NCI-H2171 treated with DMSO at 0.1 percent for 48 hours (cell line): ENCODE results near the gene RNF144B.
A peak's percentile ranks its signal among the peaks of the same experiment; 100 is the strongest.
"Not testable (repeated sequence)": the region's sequence is repeated elsewhere in the genome, so short reads cannot be mapped to it uniquely, and the experiment has no call there.

ENCODE experiments used
- DNase-seq: peaks from one replicate; lab custom pipeline; 2025; lab: John Stamatoyannopoulos, UW

The RNF144B gene

DNA sequence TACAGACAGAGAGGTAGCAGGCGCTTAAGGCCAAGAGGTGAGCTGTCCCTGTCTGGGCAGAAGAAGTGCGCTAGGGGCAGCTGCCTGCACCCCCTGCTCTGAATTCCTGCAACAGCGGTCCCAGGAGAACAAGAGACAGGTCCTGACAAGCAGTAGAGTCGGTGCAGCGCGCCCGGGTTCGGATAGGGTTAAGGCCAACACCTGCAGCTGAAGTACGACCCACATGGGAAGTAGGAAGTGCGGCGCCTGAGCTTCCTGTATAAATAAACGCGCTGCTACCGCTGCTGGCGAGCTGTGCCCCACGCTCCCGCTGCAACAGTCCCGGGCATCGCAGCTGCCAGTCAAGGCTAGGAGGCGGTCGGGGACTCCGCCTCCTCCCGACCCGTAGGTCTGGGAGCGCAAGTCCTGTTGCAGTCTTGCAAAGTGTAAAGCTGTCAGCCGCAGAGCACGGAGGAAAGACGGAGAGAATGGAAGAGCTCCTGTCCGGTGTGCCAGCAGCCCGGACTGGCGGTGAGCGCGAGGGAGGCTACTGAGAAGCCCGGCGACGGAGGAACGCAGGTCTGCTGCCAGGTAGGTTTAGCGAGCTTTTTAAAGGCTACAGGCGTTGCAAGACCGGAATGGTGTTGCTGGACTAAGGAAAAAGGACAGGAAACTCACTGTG, at the start of gene RNF144B:
Gene RNF144B, plus strand, starts transcription at position 290 of the 661 bp plus-strand sequence. CDS start 12,185 bp downstream, outside the sequence.
- peak; percentile 98 for DNase-seq

DNA sequence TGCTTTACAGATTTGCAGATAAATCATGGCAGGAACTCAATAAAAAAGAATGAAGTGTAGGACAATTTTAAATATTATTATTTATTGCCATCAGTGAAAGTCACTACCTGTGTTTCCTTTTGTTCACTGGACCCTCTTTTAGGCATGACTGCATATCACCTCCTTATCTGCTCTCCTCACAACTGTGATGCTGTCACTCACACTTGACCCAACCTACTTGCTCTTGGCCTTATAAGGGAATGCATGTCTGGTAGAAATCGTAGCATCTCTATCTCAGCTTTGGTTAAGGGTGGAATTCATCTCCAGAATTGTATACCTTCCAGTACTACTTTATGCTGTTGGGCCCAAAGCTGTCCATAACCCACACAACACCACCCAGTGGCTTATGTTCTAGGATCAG, 47.6 kb upstream of the RNF144B start:
- no peak for DNase-seq

DNA sequence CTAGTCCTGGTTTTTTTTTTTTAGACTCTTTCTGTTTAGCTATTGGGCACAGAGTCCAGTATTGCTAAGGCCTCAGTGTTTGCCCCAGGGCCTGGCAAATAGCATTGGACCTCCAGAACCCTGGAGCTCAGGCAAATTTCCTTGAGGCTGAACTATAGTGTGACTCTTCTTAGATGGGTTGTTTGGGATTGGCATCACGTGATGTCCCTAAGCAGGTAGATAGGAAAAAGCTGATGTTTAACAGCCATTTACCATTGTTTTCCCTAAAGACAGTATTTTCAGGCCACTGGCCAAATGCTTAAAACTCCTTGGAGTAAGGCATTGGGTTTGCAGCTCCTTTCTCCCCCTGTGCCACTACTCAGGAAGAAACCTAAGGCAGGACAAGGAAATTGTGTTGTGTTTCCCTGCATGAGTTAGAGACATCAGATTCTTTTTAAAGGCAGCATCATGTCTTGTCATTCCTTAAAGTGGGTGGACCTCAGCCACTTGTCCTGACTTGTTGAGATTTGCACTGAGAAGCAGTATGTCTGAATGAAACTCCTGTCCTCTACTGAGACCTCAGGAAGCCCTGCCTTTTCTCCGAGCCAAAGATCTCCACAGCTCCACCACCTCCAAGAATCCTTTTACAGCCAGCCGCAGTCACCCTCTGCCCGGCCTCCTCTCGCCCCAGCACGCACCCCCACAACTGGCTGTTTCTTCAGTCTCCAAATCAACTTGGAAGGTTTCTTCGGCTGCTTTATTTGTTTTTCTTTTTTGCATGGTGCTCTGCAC, 46.2 kb upstream of the RNF144B start:
- no peak for DNase-seq

DNA sequence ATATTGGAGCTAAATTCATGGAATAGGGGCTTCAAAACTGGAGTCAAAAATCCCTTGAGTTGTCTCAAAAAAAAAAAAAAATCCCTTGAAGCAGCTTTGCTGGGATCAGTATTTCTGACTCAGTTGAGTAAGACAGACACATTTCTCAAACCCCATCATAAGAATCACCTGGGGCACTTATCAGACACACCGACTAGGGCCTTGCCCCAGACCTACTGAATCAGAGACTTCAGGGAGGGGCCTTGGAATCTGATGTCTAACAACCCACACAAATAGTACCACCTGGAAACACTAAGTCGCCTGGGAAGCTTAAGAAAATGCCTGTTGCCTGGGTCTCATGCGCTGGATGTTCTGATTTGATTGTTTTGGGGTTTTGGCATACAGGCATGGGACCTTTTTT, 44.9 kb upstream of the RNF144B start:
- no peak for DNase-seq

DNA sequence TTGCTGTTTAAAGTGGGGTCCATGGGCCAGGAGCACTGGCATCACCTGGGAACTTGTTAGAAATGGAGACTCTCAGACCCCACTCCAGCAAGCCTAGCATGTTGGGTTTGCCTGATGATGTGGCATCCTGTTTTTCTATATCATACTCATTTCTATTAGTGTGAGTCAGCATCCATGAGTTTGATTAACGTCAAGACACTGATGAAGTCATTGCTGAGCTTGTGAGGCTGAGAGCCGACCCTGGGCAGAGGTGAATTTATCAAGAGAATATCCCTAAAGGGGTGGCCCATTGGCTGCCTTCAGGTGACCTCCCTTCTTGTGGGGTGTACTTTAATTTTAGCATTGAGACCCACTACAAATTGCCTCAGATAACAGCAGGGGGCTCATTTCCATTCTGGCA, 43.4 kb upstream of the RNF144B start:
- DNase-seq = no peak

DNA sequence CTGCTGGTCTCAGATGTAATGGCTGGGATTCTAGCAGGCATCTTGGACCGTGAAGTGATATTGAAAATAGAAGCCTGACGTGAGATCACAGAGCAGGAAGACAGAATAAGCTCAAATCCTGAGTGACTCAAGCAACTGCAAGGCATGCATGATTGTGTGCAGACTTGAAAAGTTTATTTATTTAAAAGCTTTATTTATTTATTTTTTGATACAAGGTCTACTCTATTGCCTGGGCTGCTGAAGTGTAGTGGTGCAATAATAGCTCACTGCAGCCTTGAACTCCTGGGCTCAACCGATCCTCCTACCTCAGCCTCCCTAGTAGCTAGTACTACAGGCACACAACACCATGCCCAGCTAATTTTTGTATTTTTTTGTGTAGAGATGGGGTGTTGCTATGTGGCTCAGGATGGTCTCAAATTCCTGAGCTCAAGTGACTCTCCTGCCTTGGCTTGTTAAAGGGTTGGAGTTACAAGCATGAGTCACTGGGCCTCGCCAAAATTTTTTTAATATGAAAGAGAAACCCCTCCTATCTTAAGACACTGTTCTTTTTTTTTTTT, 40.1 kb upstream of the RNF144B start:
- no peak for DNase-seq

DNA sequence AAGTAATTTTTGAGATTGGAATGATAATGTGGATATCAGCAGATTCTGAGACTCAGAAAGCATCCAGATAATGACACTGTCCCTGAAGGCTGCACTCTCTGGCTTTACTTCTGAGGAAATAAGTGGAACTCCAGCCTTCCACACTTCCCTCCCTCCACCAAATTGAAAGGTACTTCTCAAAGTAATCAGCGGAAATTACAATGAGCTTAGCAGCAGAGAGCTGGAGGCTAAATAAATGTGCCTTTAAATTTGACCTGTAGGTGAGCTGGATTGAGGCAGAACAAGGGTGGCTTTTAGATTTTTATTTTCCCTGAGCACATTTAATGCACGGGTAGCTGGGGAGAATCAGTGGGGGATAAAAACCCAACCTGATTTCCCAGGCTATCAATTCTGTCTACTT, 39.3 kb upstream of the RNF144B start:
- DNase-seq = no peak

DNA sequence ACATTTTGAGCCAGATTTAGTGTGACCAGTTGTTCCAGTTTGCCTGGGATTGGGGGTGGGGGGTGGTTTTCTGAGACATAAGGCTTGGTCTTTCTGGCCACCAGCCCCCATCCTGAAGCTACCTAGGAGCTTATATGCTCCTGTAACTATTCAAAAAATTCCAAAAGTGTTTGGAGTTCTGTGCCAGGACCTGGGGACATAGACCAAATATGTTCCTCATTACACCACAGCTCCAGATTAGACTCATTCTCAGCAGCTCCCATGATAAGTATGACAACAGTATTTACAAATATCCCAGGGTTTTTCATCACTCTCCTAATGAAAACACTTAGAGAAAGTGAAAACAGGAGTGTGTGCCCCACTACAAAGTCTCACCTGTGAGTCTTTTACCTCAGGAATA, 37.8 kb upstream of the RNF144B start:
- DNase-seq = no peak

DNA sequence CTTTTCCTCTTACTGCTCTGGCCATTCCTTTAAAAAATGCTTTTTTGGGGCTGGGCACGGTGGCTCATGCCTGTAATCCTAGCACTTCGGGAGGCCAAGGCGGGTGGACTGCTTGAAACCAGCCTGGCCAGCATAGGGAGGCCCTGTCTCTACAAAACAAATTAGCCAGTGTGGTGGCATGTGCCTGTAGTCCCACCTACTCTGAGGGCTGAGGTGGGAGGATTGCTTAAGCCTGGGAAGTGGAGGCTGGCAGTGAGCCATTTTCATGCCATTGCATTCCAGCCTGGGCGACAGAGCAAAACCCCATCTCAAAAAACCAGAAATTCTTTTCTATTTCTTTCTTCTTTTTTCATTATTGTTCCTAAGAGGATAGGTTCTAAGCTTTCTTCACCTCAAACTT, 36.9 kb upstream of the RNF144B start:
- DNase-seq = no peak

DNA sequence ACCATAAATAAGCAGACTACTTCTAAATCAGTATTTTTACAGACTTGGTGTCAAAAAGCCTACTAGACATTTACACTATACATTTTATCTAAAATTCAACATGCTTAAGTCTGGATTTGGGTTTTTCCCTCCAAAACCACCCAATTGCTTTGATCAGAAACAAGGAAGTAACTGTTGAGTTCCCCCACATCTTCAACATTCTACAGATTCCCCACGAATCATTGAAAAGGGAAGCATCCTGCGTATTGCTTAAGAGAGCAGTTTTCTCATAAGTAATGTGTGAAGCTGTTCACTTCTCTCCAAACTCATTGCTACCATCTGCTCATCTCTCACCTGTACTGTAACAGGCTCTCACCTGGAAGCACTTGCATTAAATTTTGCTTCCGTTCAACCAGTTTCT, 36.4 kb upstream of the RNF144B start:
- no peak for DNase-seq

DNA sequence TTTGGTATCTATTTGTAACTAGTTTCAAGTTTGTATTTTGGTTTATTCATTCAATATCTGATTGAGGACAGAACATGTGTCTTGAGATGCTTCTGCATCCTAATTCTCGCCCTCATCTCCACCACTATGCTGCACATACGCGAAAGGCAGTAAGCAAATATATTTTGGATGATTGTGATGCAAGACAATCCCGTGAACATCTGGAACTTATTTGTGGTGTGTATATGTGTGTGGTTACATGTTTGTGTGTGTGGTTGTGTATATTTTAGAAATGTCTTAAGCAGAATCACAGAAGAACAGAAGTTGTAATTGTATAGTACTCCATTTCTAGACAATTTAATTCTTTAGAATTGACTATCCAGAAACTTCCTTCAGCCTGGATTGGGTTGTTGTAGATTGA, 35.1 kb upstream of the RNF144B start:
- no peak for DNase-seq

DNA sequence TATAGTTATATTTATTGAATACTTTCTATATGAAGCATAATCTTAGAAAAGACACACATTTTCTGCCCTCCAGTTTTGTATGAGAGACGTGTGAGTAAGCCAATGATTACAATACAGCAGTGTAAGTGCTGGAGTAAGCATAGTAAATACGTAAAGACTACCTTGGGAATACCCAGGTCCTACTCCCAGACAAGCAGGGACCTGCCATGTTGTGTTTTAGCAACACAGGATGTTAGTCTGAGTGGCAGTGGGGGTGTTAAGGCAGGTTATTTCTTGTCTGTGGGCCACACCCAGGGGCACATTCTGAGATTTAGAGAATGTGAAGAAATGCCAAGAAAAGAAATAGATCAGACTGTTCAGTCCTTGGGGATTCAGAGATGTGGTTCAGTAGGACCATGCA, 34.3 kb upstream of the RNF144B start:
- peak; percentile 63 for DNase-seq

DNA sequence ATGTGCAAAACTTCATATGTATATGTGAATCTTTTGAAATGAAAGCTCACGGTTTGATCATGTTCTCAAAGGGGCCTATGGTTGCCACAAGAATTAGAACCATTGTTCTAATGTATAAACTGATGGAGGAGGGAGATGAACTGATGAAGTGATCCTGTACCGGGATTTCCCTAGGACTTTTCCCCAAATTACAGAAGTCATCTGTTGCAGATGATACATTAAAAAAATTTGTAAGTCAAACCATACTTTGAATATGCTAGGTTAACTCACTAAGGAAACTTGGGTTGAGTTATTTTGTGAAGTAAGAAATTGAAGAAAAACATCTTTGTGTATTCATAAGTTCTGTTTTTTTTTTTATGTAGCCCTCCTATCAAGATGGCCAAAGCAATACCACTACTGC, 33.9 kb upstream of the RNF144B start:
- no peak for DNase-seq

DNA sequence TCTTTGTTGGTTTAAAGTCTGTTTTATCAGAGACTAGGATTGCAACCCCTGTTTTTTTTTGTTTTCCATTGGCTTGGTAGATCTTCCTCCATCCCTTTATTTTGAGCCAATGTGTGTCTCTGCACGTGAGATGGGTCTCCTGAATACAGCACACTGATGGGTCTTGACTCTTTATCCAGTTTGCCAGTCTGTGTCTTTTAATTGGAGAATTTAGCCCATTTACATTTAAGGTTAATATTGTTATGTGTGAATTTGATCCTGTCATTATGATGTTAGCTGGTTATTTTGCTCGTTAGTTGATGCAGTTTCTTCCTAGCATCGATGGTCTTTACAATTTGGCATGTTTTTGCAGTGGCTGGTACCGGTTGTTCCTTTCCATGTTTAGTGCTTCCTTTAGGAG, 29.6 kb upstream of the RNF144B start:
- DNase-seq = not testable (repeated sequence)

DNA sequence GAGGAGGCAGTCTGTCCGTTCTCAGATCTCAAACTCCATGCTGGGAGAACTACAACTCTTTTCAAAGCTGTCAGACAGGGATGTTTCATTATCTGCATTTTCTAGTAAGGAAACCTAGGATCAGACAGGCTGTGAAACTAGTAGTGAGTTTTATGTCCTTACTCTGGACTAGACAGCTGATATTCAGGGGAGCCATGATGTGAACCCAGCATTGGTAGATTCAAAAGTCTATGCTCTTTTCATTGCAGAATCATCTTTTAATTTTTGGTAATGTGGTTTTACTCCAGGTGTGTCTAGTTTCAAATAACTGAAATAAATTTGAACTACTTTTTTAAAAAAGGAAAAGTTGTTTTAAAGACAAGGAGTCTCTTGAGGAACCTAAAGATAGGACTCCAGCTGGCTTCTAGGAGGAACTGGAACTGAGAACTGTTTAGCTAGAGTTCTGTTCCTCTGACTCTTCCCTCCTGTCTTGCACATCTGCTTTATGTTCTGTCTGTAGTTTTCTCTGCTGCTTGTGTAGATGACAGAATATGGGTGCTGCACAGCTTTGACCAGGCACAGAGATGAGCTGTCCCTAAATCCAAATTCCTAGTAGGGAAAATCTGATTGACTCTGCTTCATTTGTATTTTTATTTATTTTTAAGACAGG, 27.8 kb upstream of the RNF144B start:
- DNase-seq = no peak

DNA sequence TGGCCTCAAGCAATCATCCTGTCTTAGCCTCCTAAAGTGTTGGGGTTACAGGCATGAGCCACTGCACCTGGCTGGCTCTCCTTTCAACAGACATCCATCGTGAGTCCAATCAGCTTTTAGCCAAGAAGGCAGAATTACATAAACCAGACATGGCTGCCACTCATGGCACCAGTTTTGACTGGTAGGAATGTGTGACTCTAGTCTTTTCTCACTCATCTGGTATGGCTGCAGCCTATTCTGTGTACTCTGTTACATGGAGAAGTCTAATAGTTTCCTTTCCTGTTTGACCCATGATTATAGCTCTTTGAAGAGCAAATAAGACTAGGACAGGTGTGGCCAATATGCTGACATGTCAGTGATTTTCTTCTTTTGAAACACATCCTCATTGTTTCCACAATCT, 27.0 kb upstream of the RNF144B start:
- no peak for DNase-seq

DNA sequence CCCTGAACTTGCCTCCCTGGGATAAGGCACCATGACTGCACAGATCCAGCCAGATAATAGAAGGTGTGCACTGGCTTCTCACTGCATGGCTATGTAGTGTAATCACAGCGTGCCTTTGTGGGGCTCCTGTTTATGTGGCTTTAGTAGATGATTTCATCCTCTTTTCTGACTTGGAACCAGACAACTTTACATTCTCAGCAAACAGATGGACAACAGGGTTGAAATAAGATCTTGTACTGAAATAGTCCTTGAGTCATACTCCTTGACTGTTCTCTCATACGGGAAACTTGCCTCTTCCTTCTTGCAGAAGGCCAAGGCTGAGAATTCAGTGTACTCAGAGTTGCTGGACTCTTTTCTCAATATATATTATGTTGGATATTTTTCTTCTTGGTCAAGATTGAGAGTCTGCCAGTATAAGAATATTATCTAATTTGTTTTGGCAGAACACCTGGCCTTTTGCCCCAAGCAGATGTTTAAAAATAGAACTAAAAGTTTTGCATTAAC, 25.0 kb upstream of the RNF144B start:
- no peak for DNase-seq

DNA sequence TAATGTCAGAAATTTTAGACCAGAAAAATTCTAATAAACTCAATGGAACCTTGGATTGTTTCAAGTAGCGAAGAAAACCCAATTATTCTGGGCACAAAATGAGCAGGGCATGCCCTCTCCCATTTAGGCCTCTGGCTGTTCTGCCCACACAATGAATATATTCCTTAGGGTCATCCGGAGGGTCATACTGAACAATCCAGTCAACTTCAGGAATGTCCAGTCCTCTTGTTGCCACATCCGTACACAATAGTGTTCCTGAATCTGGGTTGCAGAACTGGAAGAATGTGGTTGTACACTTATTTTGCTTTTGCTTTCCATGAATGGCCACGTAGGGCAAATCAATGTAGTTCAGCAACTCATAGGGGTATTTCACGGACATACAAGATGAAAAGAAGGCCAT, 23.4 kb upstream of the RNF144B start:
- DNase-seq = no peak

DNA sequence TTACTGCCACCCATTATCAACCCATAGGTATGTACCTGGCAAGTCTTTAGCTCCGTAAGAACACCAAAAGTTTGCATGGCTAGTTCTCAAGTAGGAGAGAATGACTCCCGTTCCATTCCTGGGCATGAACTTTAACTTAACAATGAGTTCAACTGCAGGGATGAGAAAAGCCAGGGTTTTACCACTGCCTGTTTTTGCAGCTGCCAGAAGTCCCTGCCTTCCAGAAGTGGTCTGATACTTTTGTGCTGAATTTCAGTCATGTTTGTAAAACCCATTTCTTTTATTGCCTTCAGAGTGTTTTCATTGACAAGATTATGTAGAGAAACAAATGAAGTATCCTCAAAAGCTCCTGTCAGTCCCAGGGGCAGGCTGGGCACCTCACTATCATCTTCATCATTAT, 22.6 kb upstream of the RNF144B start:
- not testable (repeated sequence) for DNase-seq

DNA sequence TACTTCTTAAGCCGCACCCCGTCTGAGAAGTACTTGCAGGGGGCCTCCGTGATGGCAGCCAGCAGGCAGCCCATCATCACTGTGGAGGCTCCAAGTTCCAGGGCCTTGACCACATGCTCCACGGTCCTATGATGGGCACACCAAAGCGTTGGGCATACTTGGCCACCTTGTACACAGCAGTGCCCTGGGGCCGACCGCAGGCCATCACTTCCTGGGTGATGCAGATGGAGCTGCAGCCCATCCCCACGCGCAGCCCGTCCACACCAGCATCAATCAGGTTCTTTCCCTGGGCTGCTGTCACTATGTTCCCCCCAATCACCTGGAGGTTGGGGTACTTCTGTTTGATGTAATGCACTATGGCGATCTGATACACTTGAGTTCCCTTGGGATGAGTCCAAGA, 19.8 kb upstream of the RNF144B start:
- DNase-seq = no peak

DNA sequence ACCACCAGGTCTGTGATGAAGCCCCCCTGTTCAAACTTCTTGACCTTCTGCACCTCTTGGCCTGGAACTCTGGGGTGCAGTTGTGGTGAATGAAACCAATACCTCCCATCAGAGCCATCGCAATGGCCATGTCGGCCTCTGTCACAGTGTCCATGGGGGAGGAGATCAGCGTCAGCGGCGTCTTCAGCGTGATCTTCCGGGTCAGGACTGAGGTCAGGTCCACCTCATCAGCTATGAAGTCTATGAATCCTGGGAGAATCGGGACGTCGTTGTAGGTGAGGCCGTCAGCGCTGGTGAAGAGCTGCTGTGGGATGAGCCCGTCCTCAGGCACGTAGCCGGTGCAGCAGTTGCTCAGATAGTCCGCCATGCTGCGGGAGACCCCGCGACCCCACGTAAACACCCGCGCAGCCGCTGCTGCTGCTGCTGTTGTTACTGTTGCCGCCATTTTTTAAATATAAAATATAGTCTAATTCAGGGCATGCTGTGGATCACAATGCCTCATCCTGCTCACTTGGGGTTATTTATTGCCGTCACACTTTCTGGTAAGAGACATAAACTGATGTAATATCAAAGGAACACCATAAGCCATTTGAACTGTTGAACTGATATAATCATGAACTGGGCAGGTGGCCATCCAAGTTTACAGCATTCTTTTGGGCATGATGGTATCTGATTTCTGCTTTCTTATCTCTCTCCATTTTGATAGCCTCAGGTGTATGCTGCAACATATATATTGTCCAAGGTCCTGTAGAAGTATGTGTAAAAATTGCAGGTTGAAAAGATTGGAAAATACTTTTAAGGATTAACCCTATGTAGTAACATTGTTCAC, 18.7 kb upstream of the RNF144B start:
- DNase-seq = no peak

DNA sequence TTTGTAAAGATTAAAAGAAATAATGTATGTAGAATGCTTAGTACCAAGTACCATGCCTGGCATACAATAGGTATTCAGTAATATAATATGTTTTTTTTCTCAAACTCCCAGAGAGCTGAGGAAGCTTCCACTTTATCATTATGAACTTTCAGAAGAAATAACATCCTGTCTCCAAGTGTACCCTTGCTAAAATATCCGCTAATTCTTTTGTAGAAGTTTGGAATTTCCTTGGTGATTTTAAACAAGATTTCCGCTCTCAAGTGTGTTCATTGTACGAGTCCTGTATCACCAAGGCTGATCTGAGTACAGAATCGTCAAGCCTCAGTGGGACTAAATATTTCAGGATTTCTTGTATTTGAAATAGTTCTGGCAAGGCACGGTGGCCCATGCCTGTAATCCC, 16.1 kb upstream of the RNF144B start:
- no peak for DNase-seq
